Muscle layer of colon (tissue), 2 donors: Measurements from ENCODE around the gene CUBN.

Source experiments
- H3K27ac ChIP-seq: one replicate; pipeline ENCODE4 v1.7.0; 2013; ENCODE audit warnings: low read depth, mild to moderate bottlenecking, low read length, moderate library complexity
- H3K27me3 ChIP-seq, 2 donors: one replicate each; pipeline ENCODE4 v1.7.0; 2013; ENCODE audit warnings: low read length in 2 of 2, mild to moderate bottlenecking in 2 of 2; ENCODE audit not compliant: insufficient read depth in 2 of 2, control insufficient read depth in 1 of 2
- H3K36me3 ChIP-seq: one replicate; pipeline ENCODE4 v1.7.0; 2013; ENCODE audit warnings: mild to moderate bottlenecking, low read length; ENCODE audit not compliant: insufficient read depth
- H3K4me1 ChIP-seq: one replicate; pipeline ENCODE4 v1.7.0; 2013; ENCODE audit warnings: mild to moderate bottlenecking, low read length; ENCODE audit not compliant: insufficient read depth
- H3K4me3 ChIP-seq, 2 donors: one replicate each; pipeline ENCODE4 v1.7.0; 2013; ENCODE audit warnings: low read length in 2 of 2, low read depth in 1 of 2, mild to moderate bottlenecking in 1 of 2, moderate library complexity in 1 of 2
- H3K9ac ChIP-seq: one replicate; pipeline ENCODE4 v1.7.0; 2013; ENCODE audit warnings: low read length
- H3K9me3 ChIP-seq: one replicate; pipeline ENCODE4 v1.7.0; 2013; ENCODE audit warnings: mild to moderate bottlenecking, low read length
- donor health status: abdominal sarcoma.
- donor health status: Adenocarcinoma of cecum.

CUBN gene

GRCh38 chr10:16965740-16966447 lies 163.7 kb downstream of the CUBN start:
- H3K9ac ChIP-seq, result no peak overlapping the region
- no peaks in the 10 kb centered on the region for H3K36me3 ChIP-seq
- peaks cover 23% of the 10 kb centered on the region for H3K4me1 ChIP-seq
- no peak overlapping the region for H3K4me3 ChIP-seq
- H3K27me3 ChIP-seq, result no peaks in the 10 kb centered on the region
- no peak overlapping the region for H3K27ac ChIP-seq
- no peaks in the 10 kb centered on the region for H3K9me3 ChIP-seq

DNA sequence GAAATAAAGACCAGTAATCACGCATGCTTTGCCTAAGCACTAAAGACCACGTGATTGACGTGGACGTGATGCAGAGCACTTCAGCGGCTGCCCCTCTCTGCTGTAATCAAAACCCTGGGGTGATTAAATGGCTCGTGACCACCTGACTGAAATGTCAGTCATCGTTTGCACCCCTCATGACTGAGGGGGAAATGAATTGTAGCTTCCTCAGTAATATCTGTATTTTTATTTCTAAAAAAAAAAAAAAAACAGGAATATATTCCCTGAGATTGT lies 164.3 kb downstream of the CUBN start:
- Histone ChIP-seq H3K4me1 (peaks cover 23% of the 10 kb centered on the region), H3K9me3 (no peaks in the 10 kb centered on the region), H3K4me3 (no peak overlapping the region), H3K9ac (no peak overlapping the region), H3K27me3 (no peaks in the 10 kb centered on the region), H3K36me3 (no peaks in the 10 kb centered on the region), H3K27ac (no peak overlapping the region)

- Histone ChIP-seq H3K4me3 (no peak overlapping the region), H3K4me1 (peaks cover 23% of the 10 kb centered on the region), H3K9me3 (no peaks in the 10 kb centered on the region), H3K27ac (no peak overlapping the region), H3K27me3 (no peaks in the 10 kb centered on the region), H3K36me3 (no peaks in the 10 kb centered on the region), H3K9ac (no peak overlapping the region)
Measured at GRCh38 chr10:16964576-16965343, 164.9 kb downstream of the CUBN start.

DNA sequence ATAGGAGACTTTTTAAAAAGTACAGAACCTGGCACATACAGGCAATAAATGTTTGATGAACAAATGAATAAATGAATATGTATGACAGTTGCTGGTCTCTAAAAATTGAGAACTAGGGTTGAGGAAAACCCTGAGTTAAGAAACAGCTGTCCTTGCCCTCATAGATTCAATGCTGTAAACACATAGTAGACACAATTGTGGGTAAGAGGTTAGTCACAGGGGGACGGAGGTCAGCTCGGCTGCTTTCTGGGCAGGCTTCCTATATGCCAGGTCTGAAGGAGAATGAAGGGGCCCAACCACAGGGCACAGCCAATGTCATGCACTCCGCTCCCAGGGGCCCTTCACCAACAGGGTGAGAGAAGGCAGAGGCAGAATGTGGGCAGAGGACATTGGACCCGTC lies 169.1 kb downstream of the CUBN start:
- no peak overlapping the region for H3K27ac ChIP-seq
- no peak overlapping the region for H3K9ac ChIP-seq
- H3K27me3 ChIP-seq, result no peaks in the 10 kb centered on the region
- H3K4me1 ChIP-seq, result no peaks in the 10 kb centered on the region
- no peaks in the 10 kb centered on the region for H3K9me3 ChIP-seq
- H3K36me3 ChIP-seq, result no peaks in the 10 kb centered on the region
- no peak overlapping the region for H3K4me3 ChIP-seq

DNA sequence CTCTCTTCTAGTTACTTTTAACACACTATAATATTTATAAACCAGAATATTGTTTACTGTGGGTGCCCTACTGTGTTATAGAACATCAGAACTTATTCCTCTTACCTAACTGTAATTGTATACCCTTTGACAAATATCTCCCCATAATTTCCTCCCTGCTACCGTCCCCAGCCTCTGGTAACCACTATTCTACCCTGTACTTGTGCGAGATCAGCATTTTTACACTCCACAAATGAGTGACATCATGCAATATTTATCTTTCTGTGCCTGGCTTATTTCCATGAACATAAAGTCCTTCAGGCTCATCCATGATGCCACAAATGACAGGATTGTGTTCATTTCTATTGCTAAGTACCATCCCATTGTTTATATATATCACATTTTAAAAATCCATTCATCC lies 172.6 kb downstream of the CUBN start:
- Histone ChIP-seq H3K27me3 (no peaks in the 10 kb centered on the region), H3K36me3 (no peaks in the 10 kb centered on the region), H3K9ac (no peak overlapping the region), H3K4me1 (no peaks in the 10 kb centered on the region), H3K27ac (no peak overlapping the region), H3K4me3 (no peak overlapping the region), H3K9me3 (no peaks in the 10 kb centered on the region)

- no peak overlapping the region for H3K9ac ChIP-seq
- no peaks in the 10 kb centered on the region for H3K4me1 ChIP-seq
- no peaks in the 10 kb centered on the region for H3K27me3 ChIP-seq
- no peaks in the 10 kb centered on the region for H3K9me3 ChIP-seq
- no peak overlapping the region for H3K27ac ChIP-seq
- H3K4me3 ChIP-seq, result no peak overlapping the region
- H3K36me3 ChIP-seq, result no peaks in the 10 kb centered on the region
Measured at GRCh38 chr10:16954280-16955030, 175.2 kb downstream of the CUBN start.

- Histone ChIP-seq H3K36me3 (no peaks in the 10 kb centered on the region), H3K9ac (no peak overlapping the region), H3K9me3 (no peaks in the 10 kb centered on the region), H3K4me3 (no peak overlapping the region), H3K27ac (no peak overlapping the region), H3K27me3 (no peaks in the 10 kb centered on the region), H3K4me1 (no peaks in the 10 kb centered on the region)
Measured at GRCh38 chr10:16953270-16953669, 176.3 kb downstream of the CUBN start.

DNA sequence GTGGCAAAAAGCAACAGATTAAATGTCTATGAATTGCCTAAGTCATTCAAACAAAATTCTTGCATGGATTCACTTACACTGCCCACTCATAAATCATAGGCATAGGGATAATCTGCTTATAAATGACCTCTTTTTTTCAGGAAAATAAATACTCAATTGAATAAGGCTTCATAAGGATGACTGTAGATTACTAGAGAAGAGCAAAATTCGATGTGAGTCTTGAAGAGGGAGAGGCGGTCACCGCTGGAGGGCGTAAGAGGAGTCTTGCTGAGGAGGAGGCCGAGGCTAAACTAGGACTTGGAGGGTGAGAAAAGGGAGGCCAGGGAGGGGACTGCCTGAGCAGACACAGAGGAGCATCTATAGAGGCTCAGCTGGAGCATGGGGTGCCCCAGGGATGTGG lies 177.0 kb downstream of the CUBN start:
- H3K9me3 ChIP-seq, result no peaks in the 10 kb centered on the region
- H3K9ac ChIP-seq, result no peak overlapping the region
- H3K4me3 ChIP-seq, result no peak overlapping the region
- H3K36me3 ChIP-seq, result no peaks in the 10 kb centered on the region
- no peaks in the 10 kb centered on the region for H3K27me3 ChIP-seq
- no peaks in the 10 kb centered on the region for H3K4me1 ChIP-seq
- no peak overlapping the region for H3K27ac ChIP-seq

DNA sequence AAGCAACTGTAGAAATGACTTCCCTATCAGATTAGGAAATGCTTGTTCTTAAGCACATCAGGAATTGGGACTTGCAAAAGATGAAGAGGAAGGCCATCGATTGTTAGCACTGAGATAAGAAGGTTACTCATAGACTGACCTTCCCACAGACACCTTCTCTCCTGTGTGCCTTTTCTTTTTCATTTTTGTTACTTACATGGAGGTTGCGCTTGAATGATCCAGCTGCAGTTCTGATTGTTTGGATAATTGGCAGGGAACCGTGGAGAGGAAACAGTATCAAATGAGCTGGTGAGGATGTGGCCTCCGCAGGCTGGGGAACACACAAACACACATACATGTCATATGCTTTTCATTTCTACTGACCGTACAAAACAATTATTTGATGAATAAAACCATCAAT lies 177.5 kb downstream of the CUBN start:
- no peak overlapping the region for H3K9ac ChIP-seq
- H3K4me1 ChIP-seq, result no peaks in the 10 kb centered on the region

DNA sequence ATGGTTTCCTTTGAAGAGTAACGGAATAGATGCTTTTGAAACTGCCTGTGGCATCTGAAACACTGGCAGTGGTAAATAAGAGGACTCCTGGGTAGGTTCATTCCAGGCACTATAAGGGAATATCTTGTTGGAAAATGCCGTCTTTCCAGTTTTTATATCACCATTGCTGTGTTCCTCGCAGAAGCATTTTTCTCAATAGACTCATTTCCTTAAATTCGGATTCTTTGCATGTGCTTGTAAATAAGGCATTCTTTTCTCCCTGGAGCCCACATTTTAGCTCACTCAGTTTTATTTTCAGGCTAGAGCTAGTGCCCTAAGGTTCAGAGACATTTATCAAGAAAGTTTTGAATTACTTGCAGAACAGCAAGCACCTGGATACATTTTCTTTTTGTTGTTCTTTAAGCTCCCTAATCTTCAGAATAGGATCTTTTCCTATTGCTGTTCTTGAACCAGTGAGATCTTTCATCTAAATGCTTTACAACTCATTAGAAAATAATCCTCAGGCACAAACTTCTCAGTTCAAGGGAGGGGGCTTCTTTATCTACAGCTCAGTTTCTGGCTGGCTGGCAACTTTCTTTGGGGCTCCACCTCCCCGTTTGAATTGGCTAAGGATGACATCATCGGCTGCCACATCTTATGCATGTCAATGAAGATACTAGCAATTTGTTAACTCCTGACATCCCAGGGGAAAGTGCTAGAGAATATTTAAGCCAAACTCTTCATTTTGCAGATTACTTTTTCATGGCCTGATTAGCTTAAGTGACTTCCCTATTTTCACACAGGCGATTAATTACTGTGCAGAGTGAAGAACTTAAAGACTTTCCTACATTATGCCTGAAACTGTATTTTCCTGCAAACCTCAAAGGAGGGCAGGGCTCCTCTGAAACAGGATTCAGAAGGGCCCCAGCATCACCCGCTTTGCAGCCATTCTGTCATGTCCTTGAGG lies 178.7 kb downstream of the CUBN start:
- Histone ChIP-seq H3K9me3 (no peaks in the 10 kb centered on the region), H3K9ac (no peak overlapping the region), H3K4me3 (no peak overlapping the region), H3K36me3 (no peaks in the 10 kb centered on the region), H3K4me1 (no peaks in the 10 kb centered on the region), H3K27ac (no peak overlapping the region), H3K27me3 (no peaks in the 10 kb centered on the region)

More for the DNA sequence above, 177.5 kb downstream of the CUBN start:
- H3K9me3 ChIP-seq, result no peaks in the 10 kb centered on the region
- no peaks in the 10 kb centered on the region for H3K27me3 ChIP-seq
- H3K27ac ChIP-seq, result no peak overlapping the region
- no peak overlapping the region for H3K4me3 ChIP-seq
- no peaks in the 10 kb centered on the region for H3K36me3 ChIP-seq

- Histone ChIP-seq H3K27ac (no peak overlapping the region), H3K27me3 (no peaks in the 10 kb centered on the region), H3K36me3 (no peaks in the 10 kb centered on the region), H3K9me3 (no peaks in the 10 kb centered on the region), H3K9ac (no peak overlapping the region), H3K4me1 (no peaks in the 10 kb centered on the region), H3K4me3 (no peak overlapping the region)
Measured at GRCh38 chr10:16949816-16950215, 179.8 kb downstream of the CUBN start.
